Colonic mucosa (tissue), 4 donors: ENCODE measurements around the gene SLC16A8. TPM values are rescaled to one million over a fixed set of nuclear protein-coding genes. Genes with fewer than 3 reads are reported as not detected.

ENCODE experiments used
- DNase-seq: peaks from one replicate; pipeline ENCODE4 v3.0.0-alpha.2; 2020
- H3K27ac ChIP-seq: fragments of 200-600 bp; one replicate; pipeline ENCODE4 v1.8.0; 2021
- H3K27me3 ChIP-seq: fragments of 200-600 bp; one replicate; pipeline ENCODE4 v1.8.0; 2021
- H3K36me3 ChIP-seq: fragments of 200-600 bp; one replicate; pipeline ENCODE4 v1.8.0; 2021
- H3K4me1 ChIP-seq: fragments of 200-600 bp; one replicate; pipeline ENCODE4 v1.8.0; 2021; ENCODE audit warnings: mild to moderate bottlenecking
- H3K4me3 ChIP-seq: fragments of 200-600 bp; one replicate; pipeline ENCODE4 v1.8.0; 2021
- H3K9ac ChIP-seq, 2 donors: one replicate each; pipeline ENCODE4 v1.7.0; 2013; ENCODE audit warnings: control low read depth in 2 of 2, low read depth in 2 of 2, low read length in 2 of 2
- H3K9me3 ChIP-seq: fragments of 200-600 bp; one replicate; pipeline ENCODE4 v1.8.0; 2021
- intact Hi-C: fragments of 100-400 bp; cut with DNase I; formaldehyde crosslinking; loops from one replicate; pipeline ENCODE4 v1.14.1; 2022
- total RNA-seq, 2 donors: library from RNA; stranded (reverse); fragmentation: NEBNext Ultra II Directional in 1 of 2; extraction: Animal tissue kit (Norgen Biotek cat#: 25700) in 1 of 2; gene quantifications; one replicate each; pipeline ENCODE4 v1.2.1, GENCODE V29; 2021
- TF ChIP-seq, protein P1 (sequence below): fragments of 200-600 bp; IDR thresholded peaks from one replicate; pipeline ENCODE4 v1.8.0; 2022; ENCODE audit warnings: antibody characterized with exemption, mild to moderate bottlenecking
- donor health status: healthy.
- donor health status: DM: no; HTN: no; CAD: no.
- donor health status: DM: no; HTN: no; CAD: no.

Gene SLC16A8
- total RNA-seq, 2 donors from 2014 or later = 0.27 TPM; not detected in 1

DNA sequence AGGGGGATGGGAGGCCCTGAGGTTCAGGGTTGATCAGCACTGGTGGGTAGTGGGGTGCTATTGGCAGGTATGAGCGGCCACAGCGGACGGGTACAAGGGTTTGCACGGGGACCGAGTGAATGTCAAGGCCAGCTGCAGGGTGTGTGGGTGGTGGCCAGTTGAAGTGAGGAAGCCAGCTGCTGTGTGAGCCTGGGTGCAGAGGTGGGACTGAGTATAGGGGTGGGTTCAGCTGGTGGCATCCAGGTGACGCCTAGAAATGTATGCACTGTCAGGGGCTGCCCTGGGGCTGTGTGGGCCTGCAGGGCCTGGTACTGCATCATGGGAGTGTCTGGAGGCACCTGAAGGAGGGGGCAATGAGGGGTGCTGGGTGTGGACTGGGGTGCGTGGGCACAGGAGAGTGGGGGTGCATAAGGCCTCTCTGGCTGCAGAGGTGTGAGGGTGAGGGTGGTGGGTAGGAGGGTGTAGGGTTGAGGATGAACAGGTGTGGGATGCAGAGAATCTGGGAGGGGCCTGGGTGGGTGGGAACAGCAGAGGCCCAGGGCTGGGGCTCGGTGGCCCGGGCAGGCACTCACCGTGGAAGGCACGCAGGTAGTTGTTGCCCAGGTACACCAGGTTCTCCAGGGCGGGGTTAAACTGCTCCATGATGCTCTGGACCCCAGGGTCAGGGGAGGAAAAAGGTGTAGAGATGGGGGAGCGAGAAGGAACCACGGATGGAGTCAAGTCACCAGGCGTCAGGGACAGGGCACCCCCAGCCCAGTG, 24.8 kb upstream of the SLC16A8 start:
- H3K27ac ChIP-seq = peak overlapping the region; percentile 84
- no peaks in the 10 kb centered on the region for H3K27me3 ChIP-seq
- intact Hi-C loops = no loop called here
- H3K9me3 ChIP-seq = no peaks in the 10 kb centered on the region
- no peaks in the 10 kb centered on the region for H3K36me3 ChIP-seq
- H3K4me1 ChIP-seq = peaks cover 28% of the 10 kb centered on the region
- H3K4me3 ChIP-seq = no peak overlapping the region
- peak; percentile 67 for DNase-seq
- peak overlapping the region; percentile 58 to 59 for H3K9ac ChIP-seq
- TF ChIP-seq, protein P1, sequence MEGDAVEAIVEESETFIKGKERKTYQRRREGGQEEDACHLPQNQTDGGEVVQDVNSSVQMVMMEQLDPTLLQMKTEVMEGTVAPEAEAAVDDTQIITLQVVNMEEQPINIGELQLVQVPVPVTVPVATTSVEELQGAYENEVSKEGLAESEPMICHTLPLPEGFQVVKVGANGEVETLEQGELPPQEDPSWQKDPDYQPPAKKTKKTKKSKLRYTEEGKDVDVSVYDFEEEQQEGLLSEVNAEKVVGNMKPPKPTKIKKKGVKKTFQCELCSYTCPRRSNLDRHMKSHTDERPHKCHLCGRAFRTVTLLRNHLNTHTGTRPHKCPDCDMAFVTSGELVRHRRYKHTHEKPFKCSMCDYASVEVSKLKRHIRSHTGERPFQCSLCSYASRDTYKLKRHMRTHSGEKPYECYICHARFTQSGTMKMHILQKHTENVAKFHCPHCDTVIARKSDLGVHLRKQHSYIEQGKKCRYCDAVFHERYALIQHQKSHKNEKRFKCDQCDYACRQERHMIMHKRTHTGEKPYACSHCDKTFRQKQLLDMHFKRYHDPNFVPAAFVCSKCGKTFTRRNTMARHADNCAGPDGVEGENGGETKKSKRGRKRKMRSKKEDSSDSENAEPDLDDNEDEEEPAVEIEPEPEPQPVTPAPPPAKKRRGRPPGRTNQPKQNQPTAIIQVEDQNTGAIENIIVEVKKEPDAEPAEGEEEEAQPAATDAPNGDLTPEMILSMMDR = no peak

DNA sequence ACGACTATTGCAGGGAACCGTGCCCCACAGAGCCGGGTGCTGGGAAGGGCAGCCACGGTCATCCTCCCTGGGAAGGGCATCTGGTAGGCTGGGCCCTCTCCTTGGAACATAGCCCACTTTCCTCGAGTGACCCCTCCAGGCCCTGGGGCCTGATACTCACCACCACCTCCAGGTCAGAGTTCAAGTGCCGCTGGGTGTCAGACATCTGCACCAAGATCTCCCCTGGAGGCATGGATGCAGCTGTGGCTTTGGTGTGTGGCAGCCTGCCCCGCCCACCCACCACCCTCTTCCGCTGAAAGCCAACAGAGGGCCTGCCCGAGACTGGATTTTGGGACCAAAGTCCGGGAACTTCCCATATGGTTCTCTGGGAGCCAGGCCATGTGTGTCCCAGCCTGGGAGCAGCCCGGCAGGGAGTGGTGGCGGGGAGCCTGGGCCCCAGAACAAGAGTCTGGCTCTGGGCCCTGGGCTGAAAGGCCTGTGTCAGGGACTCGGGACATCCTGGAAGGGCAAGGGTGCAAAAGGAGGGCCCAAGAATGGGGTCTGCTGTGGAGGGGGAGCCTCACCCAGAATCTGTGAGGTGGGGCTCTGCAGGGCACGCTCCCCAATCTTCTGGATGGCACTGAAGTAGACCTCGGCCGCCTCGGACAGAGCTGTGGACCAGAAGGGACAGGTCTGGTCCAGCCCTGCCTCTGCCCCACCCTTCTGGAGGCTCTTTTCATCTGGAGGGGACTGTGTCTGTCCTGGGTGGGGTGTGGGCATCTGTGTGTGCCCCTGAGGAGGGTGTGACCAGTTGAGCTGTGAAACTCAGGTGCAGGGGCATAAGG, 23.9 kb upstream of the SLC16A8 start:
- Histone ChIP-seq H3K9ac (peak overlapping the region; percentile 41 to 58), H3K27me3 (no peaks in the 10 kb centered on the region), H3K9me3 (no peaks in the 10 kb centered on the region), H3K27ac (peak overlapping the region; percentile 84), H3K36me3 (no peaks in the 10 kb centered on the region), H3K4me3 (no peak overlapping the region), H3K4me1 (peaks cover 28% of the 10 kb centered on the region)
- TF ChIP-seq, protein P1 = no peak
- peak; percentile 92 for DNase-seq
- intact Hi-C loops = no loop called here

- Histone ChIP-seq H3K27me3 (no peaks in the 10 kb centered on the region), H3K36me3 (no peaks in the 10 kb centered on the region), H3K4me3 (no peak overlapping the region), H3K9ac (peak overlapping the region in 1 of 2 donors; percentile 41), H3K27ac (peak overlapping the region; percentile 84), H3K4me1 (peaks cover 23% of the 10 kb centered on the region), H3K9me3 (no peaks in the 10 kb centered on the region)
- intact Hi-C loops = no loop called here
- TF ChIP-seq, protein P1 = no peak
- no peak for DNase-seq
Measured at GRCh38 chr22:38106814-38107578, 23.0 kb upstream of the SLC16A8 start.

GRCh38 chr22:38104084-38104483, 20.1 kb upstream of the SLC16A8 start:
- intact Hi-C loops = no loop called here
- no peaks in the 10 kb centered on the region for H3K27me3 ChIP-seq
- no peak overlapping the region for H3K4me3 ChIP-seq
- H3K4me1 ChIP-seq = peaks cover 15% of the 10 kb centered on the region
- H3K36me3 ChIP-seq = no peaks in the 10 kb centered on the region
- no peak overlapping the region for H3K27ac ChIP-seq
- no peaks in the 10 kb centered on the region for H3K9me3 ChIP-seq
- no peak overlapping the region for H3K9ac ChIP-seq
- no peak for DNase-seq
- TF ChIP-seq, protein P1 = no peak

DNA sequence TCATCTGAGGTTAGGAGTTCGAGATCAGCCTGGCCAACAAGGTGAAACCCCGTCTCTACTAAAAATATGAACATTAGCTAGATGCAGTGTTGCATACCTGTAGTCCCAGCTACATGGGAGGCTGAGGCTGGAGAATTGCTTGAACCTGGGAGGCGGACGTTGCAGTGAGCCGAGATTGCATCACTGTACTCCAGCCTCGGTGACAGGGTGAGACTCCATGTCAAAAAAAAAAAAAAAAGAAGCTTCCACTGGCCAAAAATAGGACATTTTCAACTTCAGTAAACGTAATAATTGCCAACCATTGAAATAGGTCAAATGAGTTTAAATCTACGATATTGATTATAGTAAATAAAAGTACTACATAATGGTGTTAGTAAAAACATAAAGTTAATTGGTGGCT, 19.7 kb upstream of the SLC16A8 start:
- Histone ChIP-seq H3K36me3 (no peaks in the 10 kb centered on the region), H3K9ac (no peak overlapping the region), H3K27me3 (no peaks in the 10 kb centered on the region), H3K4me1 (peaks cover 12% of the 10 kb centered on the region), H3K27ac (no peak overlapping the region), H3K4me3 (no peak overlapping the region), H3K9me3 (no peaks in the 10 kb centered on the region)
- no peak for DNase-seq
- intact Hi-C loops = no loop called here
- TF ChIP-seq, protein P1 = no peak
